GM12872 (cell line): ENCODE results near the gene TM9SF2.

ENCODE experiments used
- CTCF ChIP-seq: IDR thresholded peaks from 3 replicates; pipeline ENCODE4 v1.5.1; 2011; ENCODE audit warnings: low read depth, mild to moderate bottlenecking, low read length, moderate library complexity; ENCODE audit not compliant: insufficient read depth

TM9SF2 gene

GRCh38 chr13:99587893-99588606 is 86.8 kb downstream of the TM9SF2 start:
- no peak for TF ChIP-seq CTCF

GRCh38 chr13:99589575-99589974 is 88.3 kb downstream of the TM9SF2 start:
- TF ChIP-seq CTCF: no peak

GRCh38 chr13:99590519-99591011 is 89.3 kb downstream of the TM9SF2 start:
- TF ChIP-seq CTCF: no peak

- TF ChIP-seq CTCF: no peak
Observed at GRCh38 chr13:99596180-99596579, 94.9 kb downstream of the TM9SF2 start.

- peak; percentile 49; the same call in 2 of the 3 replicates for TF ChIP-seq CTCF
Observed at GRCh38 chr13:99600318-99600717, 99.0 kb downstream of the TM9SF2 start.

- TF ChIP-seq CTCF: no peak
Observed at GRCh38 chr13:99601535-99601934, 100.3 kb downstream of the TM9SF2 start.

- TF ChIP-seq CTCF: no peak
Observed at GRCh38 chr13:99604636-99605035, 103.4 kb downstream of the TM9SF2 start.
